HG03103 (cell line): ENCODE results near the gene PRR4.

Experiments
- ATAC-seq: cut with Tn5 transposase; IDR thresholded peaks from one replicate; pipeline ENCODE4 v1.9.1; 2021; ENCODE audit warnings: low read depth; ENCODE audit not compliant: unreplicated experiment

Gene PRR4

DNA sequence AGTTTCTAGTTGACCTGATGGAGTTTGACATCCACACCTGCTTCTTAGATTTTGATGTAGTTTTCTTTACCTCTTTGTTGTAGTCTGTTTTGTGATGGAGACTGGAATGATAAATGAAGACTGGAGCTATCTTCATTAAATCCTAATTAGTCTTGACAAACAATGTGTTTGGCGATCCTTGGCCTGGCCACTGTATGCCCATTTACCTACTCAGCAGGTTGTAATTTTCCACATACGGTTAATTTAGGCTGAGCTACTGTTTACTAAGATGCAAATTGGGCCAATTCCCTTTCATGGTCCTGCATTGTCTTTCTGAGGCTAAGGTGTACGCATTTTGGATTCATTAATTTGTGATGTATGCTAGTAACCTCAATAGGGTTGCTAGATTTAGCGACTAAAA lies 46.7 kb downstream of the PRR4 start, which contains the start of gene TAS2R7:
TAS2R7 (minus strand) TSS at position 41 of the 400 bp plus-strand sequence. CDS start 57 bp downstream, outside the sequence.
- ATAC-seq: no peak

DNA sequence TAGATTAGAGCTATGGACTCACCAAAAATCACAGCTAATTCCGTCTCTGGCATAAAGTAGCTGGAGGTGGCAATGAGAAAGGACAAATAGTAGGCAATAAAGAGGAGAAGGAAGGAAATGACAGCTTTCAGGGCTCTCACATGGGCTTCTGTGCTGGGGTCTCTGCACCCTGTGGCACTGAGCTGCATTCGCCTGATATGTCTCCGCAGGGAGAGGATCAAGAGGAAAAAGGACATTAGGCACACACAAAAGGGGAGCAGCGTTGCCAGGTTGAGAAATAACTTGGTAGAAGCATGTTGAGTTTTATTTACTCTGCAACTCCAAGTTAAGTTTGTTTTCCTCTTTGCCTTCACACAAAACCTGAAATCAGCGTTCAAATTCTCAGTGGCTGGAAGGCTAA lies 47.5 kb downstream of the PRR4 start:
- no peak for ATAC-seq
